Ovary (tissue), 10 donors: ENCODE data around the gene LYST. TPM values are rescaled to one million over a fixed set of nuclear protein-coding genes. Genes with fewer than 3 reads are reported as not detected.
A peak's percentile ranks its signal among the peaks of the same experiment; 100 is the strongest.
"Not testable (repeated sequence)": the region's sequence is repeated elsewhere in the genome, so short reads cannot be mapped to it uniquely, and the experiment has no call there.

Experiments used
- DNase-seq, 5 donors: peaks; one replicate each; pipeline ENCODE4 v3.0.0-alpha.2; 2019 to 2020
- H3K27ac ChIP-seq, 2 donors: fragments of 200-600 bp; one replicate each; pipeline versions ENCODE4 v1.5.1 to v1.8.0; 2019 to 2022
- H3K27me3 ChIP-seq: fragments of 200-600 bp; one replicate; pipeline ENCODE4 v1.8.0; 2022
- H3K36me3 ChIP-seq: fragments of 200-600 bp; sonication (generic); one replicate; pipeline ENCODE4 v1.5.1; 2019
- H3K4me1 ChIP-seq: one replicate; pipeline ENCODE4 v1.8.1; 2013; ENCODE audit warnings: mild to moderate bottlenecking, moderate library complexity; ENCODE audit not compliant: insufficient read depth
- H3K4me3 ChIP-seq: fragments of 200-600 bp; sonication (generic); one replicate; pipeline ENCODE4 v1.5.1; 2017
- H3K9me3 ChIP-seq, 2 donors: fragments of 200-600 bp in 1 of 2; sonication (generic) in 1 of 2; one replicate each; pipeline versions ENCODE4 v1.5.1 to v1.8.1; 2013 to 2019; ENCODE audit warnings: mild to moderate bottlenecking in 1 of 2, moderate library complexity in 1 of 2
- CTCF ChIP-seq, 3 donors: fragments of 450-650 bp in 2 of 3; fragments of 200-600 bp in 1 of 3; IDR thresholded peaks; one replicate each; pipeline versions ENCODE4 v1.5.1 to v1.8.0; 2016 to 2022; ENCODE audit warnings: antibody characterized with exemption in 3 of 3, mild to moderate bottlenecking in 1 of 3
- EP300 ChIP-seq: sonication (generic); formaldehyde crosslinking; IDR thresholded peaks from one replicate; pipeline ENCODE4 v1.6.1; 2017; ENCODE audit warnings: antibody characterized with exemption
- POLR2A ChIP-seq: fragments of 450-650 bp; IDR thresholded peaks from one replicate; pipeline ENCODE4 v1.6.1; 2017; ENCODE audit warnings: antibody characterized with exemption, mild to moderate bottlenecking, moderate library complexity
- WGBS, 3 donors: extraction: QIAGEN DNeasy Blood & Tissue Kit in 1 of 3; methylation state at CpG; one replicate each; pipeline versions ENCODE4 v1.1.5 to v1.1.7; 2013 to 2017; 5-methylcytosine and 5-hydroxymethylcytosine counted together
- intact Hi-C, 4 donors: fragments of 100-400 bp; cut with DNase I; formaldehyde crosslinking; loops; one replicate each; pipeline versions ENCODE4 v1.11.0 to v1.15.1; 2022 to 2023
- long read RNA-seq, 3 donors: library from polyadenylated mRNA in 2 of 3; unstranded in 2 of 3; transcript quantifications; one replicate each; pipeline ENCODE4 v2.0.0 and lab custom pipeline, GENCODE V29; 2021 to 2026
- polyA plus RNA-seq, 2 donors: library from polyadenylated mRNA; stranded (reverse); fragments of 200-250 nt in 1 of 2; fragments of 350-450 nt in 1 of 2; fragmentation: Illumina TruSeq in 1 of 2; extraction: RNeasy Lipid Tissue Mini Kit (QIAGEN cat#74804) in 1 of 2; gene quantifications; one replicate each; pipeline ENCODE4 v1.2.3, GENCODE V29; 2013 to 2014
- total RNA-seq, 7 donors: library from RNA; depleted of rRNA in 2 of 7; stranded (reverse); fragments of >200 nt in 2 of 7; fragmentation: NEBNext Ultra II Directional in 3 of 7; extraction: Animal tissue kit (Norgen Biotek cat#: 25700) in 3 of 7; gene quantifications; one replicate each; pipeline versions ENCODE4 v1.1.0 to v1.2.4, GENCODE V29; 2016 to 2023
- donor health status: DM: no; HTN: no; CAD: no; lungs with moderate emphysema.
- donor health status: DM: no; HTN: no; CAD: no.
- donor health status: Bipolar disorder and iron deficiency.
- donor health status: DM: yes; HTN: yes; CAD: no.
- donor health status: DM: no; HTN: no; CAD: no.
- donor health status: DM: yes; HTN: yes; CAD: no.

LYST gene, protein sequence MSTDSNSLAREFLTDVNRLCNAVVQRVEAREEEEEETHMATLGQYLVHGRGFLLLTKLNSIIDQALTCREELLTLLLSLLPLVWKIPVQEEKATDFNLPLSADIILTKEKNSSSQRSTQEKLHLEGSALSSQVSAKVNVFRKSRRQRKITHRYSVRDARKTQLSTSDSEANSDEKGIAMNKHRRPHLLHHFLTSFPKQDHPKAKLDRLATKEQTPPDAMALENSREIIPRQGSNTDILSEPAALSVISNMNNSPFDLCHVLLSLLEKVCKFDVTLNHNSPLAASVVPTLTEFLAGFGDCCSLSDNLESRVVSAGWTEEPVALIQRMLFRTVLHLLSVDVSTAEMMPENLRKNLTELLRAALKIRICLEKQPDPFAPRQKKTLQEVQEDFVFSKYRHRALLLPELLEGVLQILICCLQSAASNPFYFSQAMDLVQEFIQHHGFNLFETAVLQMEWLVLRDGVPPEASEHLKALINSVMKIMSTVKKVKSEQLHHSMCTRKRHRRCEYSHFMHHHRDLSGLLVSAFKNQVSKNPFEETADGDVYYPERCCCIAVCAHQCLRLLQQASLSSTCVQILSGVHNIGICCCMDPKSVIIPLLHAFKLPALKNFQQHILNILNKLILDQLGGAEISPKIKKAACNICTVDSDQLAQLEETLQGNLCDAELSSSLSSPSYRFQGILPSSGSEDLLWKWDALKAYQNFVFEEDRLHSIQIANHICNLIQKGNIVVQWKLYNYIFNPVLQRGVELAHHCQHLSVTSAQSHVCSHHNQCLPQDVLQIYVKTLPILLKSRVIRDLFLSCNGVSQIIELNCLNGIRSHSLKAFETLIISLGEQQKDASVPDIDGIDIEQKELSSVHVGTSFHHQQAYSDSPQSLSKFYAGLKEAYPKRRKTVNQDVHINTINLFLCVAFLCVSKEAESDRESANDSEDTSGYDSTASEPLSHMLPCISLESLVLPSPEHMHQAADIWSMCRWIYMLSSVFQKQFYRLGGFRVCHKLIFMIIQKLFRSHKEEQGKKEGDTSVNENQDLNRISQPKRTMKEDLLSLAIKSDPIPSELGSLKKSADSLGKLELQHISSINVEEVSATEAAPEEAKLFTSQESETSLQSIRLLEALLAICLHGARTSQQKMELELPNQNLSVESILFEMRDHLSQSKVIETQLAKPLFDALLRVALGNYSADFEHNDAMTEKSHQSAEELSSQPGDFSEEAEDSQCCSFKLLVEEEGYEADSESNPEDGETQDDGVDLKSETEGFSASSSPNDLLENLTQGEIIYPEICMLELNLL (N-terminal part only)
- total RNA-seq (10 to 100 TPM; 18.0 to 29.2 (median 21.8) TPM), polyA plus RNA-seq (10 to 100 TPM in 1 of 2 donors, 1 to 10 TPM in 1; 6.8 to 12.4 TPM)
- long read RNA-seq, donor 1, partial matches to known transcripts = 23 of 25 reads
- long read RNA-seq, donor 1, other reads (novel, unspliced or antisense) = 2 of 25 reads
- long read RNA-seq, donor 2, partial matches to known transcripts = 9 of 15 reads
- long read RNA-seq, donor 2, other reads (novel, unspliced or antisense) = 5 of 15 reads
- long read RNA-seq, donor 3, partial matches to known transcripts = 3 of 8 reads
- long read RNA-seq, donor 3, other reads (novel, unspliced or antisense) = 5 of 8 reads

- Histone ChIP-seq H3K9me3 (no peaks in the 10 kb centered on the region), H3K36me3 (no peaks in the 10 kb centered on the region), H3K27ac (peak within 1 kb of the TSS; percentile 85 to 95), H3K4me3 (peak within 1 kb of the TSS; percentile 89), H3K27me3 (no peaks in the 10 kb centered on the region), H3K4me1 (peaks cover 7% of the 10 kb centered on the region)
- no peak for TF ChIP-seq EP300
- peak in 2 of 3 donors; percentile 30 to 32 for TF ChIP-seq CTCF (IDR thresholded peaks at IDR 0.05)
- TF ChIP-seq POLR2A = no peak
- 0 to 1% (median 0%) methylated on average over 43 to 71 of the region's 71 CpGs for WGBS, 3 donors
- intact Hi-C loops = loop anchor here in 1 of 4 donors (10.0 kb wide), 1 partner anchor 198 kb away; the partner anchor contains the start of gene NID1
- peak in 4 of 5 donors; percentile 37 to 61 (median 56) for DNase-seq
Measured at GRCh38 chr1:235866205-235866912, at the start of gene LYST. Gene LYST (minus strand): TSS chr1:235866906. CDS start chr1:235830417, 36,489 bp downstream.

DNA sequence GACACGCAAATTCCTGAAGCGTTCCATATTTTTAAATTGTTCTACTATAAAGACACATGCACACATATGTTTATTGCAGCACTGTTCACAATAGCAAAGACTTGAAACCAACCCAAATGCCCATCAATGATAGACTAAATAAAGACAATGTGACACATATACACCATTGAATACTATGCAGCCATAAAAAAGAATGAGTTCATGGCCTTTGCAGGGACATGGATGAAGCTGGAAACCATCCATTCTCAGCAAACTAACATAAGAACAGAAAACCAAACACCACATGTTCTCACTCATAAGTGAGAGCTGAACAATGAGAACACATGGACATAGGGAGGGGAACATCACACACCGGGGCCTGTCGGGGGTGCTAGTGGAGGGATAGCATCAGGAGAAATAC lies 48.8 kb upstream of the LYST start:
- 95 to 96% (median 95%) methylated on average over 4 of the region's 4 CpGs for WGBS, 3 donors
- H3K4me3 ChIP-seq, intact Hi-C loops, H3K27ac ChIP-seq, H3K9me3 ChIP-seq, H3K27me3 ChIP-seq, H3K4me1 ChIP-seq, DNase-seq, H3K36me3 ChIP-seq: not testable (repeated sequence)

DNA sequence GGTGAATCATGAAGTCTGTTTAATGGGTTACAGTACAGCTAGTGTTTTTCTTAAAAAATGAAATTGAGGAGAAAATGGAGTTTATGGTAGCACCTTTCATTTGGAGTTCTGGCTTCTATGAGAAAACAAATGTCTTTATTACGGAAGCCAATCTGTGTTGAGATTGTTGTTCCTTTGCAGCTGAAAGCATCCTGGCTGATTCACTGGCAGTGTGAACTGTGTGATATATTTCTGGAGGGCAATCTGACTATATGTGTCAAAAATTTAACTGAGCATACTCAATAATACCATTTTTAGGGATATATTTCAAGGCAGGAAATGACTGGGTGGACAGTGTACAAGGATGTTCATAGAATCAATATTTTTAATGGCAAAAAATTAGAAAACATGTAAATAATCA lies 46.6 kb upstream of the LYST start:
- Histone ChIP-seq H3K27ac (no peak overlapping the region), H3K4me3 (no peak overlapping the region), H3K27me3 (no peaks in the 10 kb centered on the region), H3K9me3 (no peaks in the 10 kb centered on the region), H3K36me3 (no peaks in the 10 kb centered on the region), H3K4me1 (peaks cover 5% of the 10 kb centered on the region)
- no peak for DNase-seq
- 87 to 92% (median 90%) methylated on average over 1 of the region's 1 CpG for WGBS, 3 donors
- intact Hi-C loops = no loop called here
- TF ChIP-seq EP300 = no peak
- no peak for TF ChIP-seq POLR2A
- no peak for TF ChIP-seq CTCF (IDR thresholded peaks at IDR 0.05)

DNA sequence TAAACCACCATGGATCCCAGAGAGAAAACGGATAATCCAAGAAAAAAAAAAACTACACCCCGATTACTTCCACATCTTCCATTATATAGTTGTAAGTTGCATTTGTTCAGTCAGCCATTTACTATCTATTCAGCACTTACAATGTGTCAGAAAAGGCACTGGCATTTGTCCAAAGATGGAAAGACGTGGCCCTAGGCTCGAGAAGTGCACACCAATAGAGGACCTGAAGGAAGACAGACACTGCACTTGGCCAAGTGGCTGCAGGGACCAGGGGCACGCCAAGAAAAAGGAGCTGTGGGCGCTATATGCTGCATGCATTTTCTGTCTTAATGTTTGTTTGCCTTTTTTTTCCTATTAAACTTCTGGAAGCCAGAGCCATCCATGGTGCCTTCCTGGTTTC lies 45.2 kb upstream of the LYST start:
- TF ChIP-seq CTCF (IDR thresholded peaks at IDR 0.05) (no peak), EP300 (no peak), POLR2A (no peak)
- Histone ChIP-seq H3K27me3 (no peaks in the 10 kb centered on the region), H3K4me1 (peaks cover 2% of the 10 kb centered on the region), H3K9me3 (no peaks in the 10 kb centered on the region), H3K27ac (no peak overlapping the region), H3K4me3 (no peak overlapping the region), H3K36me3 (no peaks in the 10 kb centered on the region)
- 75 to 79% (median 77%) methylated on average over 6 of the region's 6 CpGs for WGBS, 3 donors
- intact Hi-C loops = no loop called here
- DNase-seq = no peak
